ENCODE results near the gene ESPN.
"Not testable (repeated sequence)": the region's sequence is repeated elsewhere in the genome, so short reads cannot be mapped to it uniquely, and the experiment has no call there.

ESPN gene, protein sequence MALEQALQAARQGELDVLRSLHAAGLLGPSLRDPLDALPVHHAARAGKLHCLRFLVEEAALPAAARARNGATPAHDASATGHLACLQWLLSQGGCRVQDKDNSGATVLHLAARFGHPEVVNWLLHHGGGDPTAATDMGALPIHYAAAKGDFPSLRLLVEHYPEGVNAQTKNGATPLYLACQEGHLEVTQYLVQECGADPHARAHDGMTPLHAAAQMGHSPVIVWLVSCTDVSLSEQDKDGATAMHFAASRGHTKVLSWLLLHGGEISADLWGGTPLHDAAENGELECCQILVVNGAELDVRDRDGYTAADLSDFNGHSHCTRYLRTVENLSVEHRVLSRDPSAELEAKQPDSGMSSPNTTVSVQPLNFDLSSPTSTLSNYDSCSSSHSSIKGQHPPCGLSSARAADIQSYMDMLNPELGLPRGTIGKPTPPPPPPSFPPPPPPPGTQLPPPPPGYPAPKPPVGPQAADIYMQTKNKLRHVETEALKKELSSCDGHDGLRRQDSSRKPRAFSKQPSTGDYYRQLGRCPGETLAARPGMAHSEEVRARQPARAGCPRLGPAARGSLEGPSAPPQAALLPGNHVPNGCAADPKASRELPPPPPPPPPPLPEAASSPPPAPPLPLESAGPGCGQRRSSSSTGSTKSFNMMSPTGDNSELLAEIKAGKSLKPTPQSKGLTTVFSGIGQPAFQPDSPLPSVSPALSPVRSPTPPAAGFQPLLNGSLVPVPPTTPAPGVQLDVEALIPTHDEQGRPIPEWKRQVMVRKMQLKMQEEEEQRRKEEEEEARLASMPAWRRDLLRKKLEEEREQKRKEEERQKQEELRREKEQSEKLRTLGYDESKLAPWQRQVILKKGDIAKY

DNA sequence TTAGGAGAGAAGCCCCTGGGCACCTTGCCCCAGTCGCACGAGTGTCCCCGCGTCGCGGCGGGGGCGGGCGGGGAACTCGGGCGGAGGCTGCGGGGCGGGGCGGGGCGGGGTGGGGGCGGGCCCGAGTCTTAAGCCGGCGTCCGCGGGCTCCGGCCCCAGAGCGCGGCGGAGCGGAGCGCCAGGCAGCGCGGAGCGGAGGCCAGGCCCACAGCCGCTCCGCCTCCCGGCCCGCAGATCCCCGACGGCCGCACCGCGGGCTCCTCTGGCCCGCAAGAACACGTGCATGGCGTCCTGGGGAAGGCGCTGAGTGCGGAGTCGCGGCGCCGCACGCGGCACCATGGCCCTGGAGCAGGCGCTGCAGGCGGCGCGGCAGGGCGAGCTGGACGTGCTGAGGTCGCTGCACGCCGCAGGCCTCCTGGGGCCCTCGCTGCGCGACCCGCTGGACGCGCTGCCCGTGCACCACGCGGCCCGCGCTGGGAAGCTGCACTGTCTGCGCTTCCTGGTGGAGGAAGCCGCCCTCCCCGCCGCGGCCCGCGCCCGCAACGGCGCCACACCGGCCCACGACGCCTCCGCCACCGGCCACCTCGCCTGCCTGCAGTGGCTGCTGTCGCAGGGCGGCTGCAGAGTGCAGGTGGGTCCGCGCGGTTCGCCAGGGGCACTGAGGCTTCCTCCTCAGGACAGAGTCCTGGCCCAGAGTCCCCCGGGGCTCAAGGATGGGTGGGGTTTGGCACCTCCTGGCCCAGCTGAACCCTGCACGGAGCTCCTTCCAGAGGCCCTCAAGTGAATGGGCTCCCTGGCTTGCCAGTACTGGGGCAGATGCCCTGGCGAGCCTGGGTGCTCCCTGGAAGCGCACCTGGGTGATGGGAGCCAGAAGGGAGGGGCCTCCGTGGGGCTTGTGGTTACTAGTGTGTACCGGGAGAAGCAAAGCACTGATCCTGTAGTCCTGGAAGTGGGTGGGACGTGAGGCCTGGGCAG lies at the start of gene ESPN:
Gene ESPN, plus strand, starts transcription at position 158 of the 975 bp plus-strand sequence. Its CDS starts 180 bp downstream, at position 338.
- DNase-seq (ENCODE audit: low spot score), result peak; percentile 73

- peak; percentile 84 for DNase-seq (ENCODE audit: low spot score)
These were observed 46.4 kb upstream of the ESPN start for GRCh38 chr1:6378096-6378746.

GRCh38 chr1:6380037-6380436 lies 44.5 kb upstream of the ESPN start:
- no peak for DNase-seq (ENCODE audit: low spot score)

DNA sequence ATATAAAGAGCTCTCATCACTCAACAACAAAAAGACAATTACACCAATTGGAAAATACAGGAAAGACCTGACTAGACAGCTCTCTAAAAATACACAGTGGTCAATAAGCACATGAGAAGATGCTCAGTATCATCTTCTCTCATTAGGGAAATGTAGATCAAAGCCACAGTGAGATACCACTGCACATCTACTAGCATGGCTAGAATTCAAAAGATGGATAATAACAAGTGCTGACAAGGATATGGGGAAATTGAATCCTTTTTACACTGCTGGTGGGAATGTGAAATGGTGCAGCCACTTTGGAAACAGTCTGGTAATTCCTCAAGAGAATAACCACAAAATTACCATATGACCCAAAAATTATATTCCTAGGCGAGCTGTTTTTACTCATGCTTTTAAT lies 40.4 kb upstream of the ESPN start:
- DNase-seq (ENCODE audit: low spot score), result no peak

DNA sequence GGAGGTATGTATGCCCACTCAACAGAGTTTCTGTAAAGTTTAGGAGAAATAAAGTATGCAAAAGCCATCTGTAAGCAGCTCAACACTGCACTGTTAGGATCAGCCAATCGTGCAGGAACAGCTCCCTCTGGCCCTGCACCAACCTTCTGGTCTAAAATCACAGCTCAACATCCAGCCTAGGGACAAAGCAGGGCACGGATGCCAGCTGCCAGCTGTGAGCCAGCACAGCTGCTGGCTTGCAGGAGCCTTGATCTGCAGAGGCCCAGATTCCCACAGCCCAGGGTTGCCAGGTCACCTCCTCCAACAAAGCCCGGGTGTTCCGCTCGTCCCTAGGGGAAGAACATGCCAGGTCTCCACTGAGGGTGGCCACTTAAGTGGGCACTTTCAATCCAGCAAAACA lies 39.6 kb upstream of the ESPN start:
- DNase-seq (ENCODE audit: low spot score), result peak; percentile 60

DNA sequence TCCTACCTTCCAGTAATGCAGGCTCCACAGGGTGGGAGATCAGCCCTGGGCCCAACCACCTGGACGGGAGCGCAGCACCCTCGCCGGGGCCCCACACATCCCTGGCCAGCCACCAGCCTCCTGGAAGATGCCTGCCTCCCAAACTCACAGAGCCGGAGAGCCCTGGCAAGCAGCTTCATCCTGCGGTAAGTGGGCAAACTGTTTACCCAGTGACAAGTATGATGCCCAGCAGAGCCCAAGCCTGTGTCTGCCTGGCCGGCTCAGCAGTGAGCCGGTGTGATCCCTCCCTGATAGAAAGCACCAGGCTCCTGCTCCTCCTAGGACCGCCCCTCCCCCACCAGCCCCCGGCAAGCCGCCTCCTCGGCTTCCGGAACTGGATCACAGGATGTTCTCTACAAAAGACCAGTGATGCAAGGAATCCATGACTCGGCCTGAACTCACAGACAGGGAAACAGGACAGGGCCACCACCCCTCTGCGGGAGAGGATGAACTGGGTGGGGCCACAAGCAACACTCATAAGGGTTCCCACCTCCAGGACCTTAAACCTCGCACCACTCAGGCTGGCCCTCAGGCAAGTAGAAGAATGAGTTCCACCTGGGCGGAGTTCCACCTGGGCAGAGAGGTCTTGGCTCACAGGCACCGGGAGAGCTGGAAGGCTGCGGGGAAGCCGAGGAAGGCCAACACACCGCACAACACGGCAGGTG lies 38.9 kb upstream of the ESPN start:
- DNase-seq (ENCODE audit: low spot score), result no peak

DNA sequence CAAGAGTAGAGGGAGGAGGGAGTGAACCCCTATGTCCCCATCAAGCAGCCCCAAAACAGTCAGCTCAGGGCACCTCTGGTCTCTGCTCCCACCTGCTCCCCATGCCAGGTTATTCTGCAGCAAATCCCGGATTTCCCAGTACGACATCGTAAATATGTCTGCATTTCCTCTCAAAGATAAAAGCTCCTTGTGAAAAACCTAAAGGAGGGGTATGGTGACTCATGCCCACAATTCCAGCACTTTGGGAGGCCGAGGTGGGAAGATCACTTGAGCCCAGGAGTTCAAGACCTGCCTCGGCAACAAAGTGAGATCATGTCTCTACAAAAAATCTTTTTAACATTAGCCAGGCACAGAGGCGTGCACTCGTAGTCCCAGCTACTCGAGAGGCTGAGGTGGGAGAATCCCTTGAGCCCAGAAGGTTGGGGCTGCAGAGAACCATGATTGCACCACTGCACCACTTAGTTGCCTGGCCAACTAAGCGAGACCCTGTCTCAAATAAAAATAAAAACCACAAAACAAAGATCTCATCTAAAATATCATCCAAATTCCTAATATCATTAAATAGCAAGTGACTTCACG lies 38.1 kb upstream of the ESPN start:
- DNase-seq (ENCODE audit: low spot score), result no peak

DNA sequence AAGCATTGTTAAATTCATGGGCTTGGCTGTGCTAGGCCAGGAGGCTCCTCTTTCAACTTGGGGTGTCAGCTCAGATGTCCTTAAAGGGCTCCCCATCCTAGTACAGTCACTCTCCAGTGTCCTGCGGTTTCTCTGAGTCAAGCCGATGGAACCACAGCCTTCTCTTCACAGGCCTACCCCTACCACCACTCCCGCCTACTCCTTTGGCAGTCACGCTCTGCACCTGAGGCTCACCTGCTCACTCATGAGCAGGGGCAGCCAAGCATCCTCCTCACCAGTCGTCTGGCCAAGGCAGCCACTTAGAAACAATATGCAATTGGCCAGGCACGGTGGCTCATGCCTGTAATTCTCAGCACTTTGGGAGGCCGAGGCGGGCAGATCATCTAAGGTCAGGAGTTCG lies 34.6 kb upstream of the ESPN start:
- no peak for DNase-seq (ENCODE audit: low spot score)

DNA sequence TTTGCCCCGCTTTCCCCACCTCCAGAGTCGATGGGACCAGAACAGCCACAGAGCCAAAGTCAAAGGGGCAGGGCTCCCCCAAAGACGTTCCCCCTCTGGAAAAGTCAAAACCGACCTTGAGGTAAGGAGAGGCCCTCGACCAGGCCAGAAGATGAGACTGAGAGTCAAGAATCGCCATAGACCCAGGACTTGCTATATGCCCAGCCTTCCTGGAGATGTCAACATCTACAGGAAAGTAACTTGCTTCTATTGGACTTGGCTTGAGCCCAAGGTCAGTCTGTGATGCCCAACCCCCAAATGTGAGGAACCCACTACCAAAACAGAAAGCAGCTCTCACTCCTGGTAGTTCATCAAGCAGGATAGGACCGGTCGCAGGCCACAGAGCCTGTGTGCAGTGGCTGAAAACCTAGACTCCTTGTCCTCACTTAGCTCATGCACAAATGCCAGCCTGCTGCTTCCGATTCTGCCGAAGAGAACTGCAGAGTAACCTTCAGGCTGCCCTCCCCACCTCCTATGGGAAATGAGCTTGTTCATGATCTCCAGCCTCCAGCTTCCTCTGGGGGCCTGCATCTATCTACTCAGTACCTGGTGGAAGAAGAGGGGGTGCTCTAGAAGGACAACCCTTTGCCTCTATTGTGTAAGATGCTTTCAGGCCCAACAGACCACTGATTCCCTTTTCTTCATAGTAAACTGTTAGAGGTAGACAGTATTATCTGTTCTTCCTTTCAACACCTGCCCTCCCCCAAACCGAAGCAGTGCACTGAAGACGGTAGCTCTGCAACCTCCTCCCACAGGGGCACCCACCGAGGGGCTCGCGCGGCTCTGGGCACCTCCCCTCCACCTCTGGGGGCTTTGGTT lies 32.4 kb upstream of the ESPN start:
- DNase-seq (ENCODE audit: low spot score), result no peak

- DNase-seq (ENCODE audit: low spot score), result no peak
These were observed 31.7 kb upstream of the ESPN start for GRCh38 chr1:6392809-6393399.

DNA sequence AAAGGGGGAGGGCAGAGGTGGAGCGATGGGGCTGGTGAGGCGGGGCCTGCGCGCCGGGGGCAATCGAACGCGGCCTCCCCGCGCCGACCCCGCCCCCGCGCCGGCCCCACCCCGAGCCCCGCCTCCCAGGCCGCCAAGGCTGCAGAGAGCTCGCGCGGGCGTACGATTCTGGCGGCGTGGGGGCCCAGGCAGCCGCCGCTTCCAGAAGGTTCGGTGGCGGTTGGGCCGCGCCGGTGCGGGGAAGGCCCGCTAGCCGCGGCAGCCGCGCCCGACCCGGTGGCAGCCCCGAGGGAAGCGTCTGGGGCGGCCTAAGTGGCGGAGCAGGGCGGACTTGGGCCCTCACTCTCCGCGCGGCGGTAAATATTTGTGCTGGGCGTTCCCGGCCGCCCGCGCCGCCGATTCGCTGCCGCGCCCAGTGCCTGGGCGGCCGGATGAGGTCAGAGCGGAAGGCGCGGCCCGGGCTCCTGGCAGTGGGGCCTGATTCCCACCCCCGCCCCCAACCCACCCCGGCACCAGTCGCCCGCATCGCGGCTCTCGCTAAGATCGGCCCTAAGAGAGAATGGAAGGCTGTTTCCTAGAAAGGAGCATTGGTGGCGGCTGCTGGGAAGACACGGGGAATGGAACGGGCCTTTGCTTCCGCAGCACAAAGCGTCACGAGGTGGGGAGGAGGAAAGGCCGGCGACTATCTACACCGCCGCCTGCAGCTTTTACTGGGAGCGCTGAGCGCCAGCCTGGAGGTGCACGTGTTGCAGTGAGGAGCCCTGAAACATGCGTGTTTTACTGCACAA lies 31.0 kb upstream of the ESPN start, which contains the start of gene ACOT7:
Gene ACOT7, minus strand, starts transcription at position 368 of the 788 bp plus-strand sequence. CDS start 368 bp downstream, outside the sequence.
- peak; percentile 95 for DNase-seq (ENCODE audit: low spot score)

DNA sequence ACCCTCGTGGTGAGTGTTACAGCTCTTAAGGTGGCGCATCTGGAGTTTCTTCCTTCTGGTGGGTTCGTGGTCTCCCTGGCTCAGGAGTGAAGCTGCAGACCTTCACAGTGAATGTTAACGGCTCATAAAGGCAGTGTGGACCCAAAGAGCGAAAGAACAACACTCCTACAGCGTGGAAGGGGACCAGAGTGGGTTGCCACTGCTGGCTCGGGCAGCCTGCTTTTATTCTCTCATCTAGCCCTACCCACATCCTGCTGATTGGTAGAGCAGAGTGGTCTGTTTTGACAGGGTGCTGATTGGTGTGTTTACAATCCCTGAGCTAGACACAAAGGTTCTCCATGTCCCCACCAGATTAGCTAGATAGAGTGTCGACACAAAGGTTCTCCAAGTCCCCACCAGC lies 29.4 kb upstream of the ESPN start:
- DNase-seq (ENCODE audit: low spot score), result not testable (repeated sequence)

- not testable (repeated sequence) for DNase-seq (ENCODE audit: low spot score)
These were observed 28.8 kb upstream of the ESPN start for GRCh38 chr1:6395781-6396244.

DNA sequence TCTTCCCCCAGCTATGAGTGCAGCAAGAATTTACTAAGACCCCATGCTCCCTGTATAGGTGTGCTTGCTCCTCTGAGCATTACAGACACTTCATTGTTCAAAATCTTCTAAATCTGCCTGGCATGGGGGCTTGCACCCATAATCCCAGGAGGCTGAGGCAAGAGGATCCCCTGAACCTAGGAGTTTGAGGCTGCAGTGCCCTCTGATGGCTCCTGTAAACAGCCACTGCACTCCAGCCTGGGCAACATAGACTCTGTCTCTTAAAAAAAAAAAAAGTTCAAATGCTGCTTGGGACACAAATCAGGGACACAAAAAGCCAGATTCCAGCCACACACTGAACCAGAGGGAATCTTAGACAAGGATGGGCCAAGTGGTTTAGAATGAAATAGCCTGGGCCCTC lies 27.6 kb upstream of the ESPN start:
- DNase-seq (ENCODE audit: low spot score), result no peak

GRCh38 chr1:6397844-6398441 lies 26.6 kb upstream of the ESPN start:
- DNase-seq (ENCODE audit: low spot score), result no peak

DNA sequence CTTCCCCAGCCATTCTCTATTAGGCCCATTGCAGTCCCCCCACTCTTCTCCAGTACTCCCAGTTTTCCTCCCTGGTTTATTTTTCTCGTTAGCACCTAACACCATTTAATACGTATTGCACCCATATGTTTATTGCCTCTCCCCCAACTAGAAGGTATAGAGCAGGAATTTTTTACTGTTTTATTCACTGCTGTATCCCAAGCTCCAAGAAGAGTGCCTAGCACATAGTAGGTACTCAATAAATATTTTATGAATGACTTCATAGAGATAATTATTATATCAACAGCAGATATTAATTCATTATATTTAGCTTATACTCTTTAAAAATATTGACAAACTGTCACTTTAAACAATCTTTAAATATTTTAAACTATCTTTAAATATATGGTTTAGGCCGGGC lies 25.3 kb upstream of the ESPN start:
- no peak for DNase-seq (ENCODE audit: low spot score)

DNA sequence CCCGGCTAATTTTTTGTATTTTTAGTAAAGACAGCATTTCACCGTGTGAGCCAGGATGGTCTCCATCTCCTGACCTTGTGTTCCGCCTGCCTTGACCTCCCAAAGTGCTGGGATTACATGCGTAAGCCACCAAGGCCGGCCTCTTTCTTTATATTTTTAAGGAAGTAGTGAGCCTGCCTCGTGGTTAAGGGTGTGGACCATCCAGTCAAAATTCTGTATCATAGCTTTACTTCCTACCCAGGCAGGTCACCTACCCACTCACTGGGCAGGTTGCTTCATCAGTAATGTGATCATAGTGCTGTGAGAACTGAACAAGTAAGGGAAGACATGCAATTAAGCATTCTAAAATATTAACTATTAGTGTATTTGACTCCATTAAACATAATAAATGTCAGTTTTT lies 22.9 kb upstream of the ESPN start:
- no peak for DNase-seq (ENCODE audit: low spot score)

DNA sequence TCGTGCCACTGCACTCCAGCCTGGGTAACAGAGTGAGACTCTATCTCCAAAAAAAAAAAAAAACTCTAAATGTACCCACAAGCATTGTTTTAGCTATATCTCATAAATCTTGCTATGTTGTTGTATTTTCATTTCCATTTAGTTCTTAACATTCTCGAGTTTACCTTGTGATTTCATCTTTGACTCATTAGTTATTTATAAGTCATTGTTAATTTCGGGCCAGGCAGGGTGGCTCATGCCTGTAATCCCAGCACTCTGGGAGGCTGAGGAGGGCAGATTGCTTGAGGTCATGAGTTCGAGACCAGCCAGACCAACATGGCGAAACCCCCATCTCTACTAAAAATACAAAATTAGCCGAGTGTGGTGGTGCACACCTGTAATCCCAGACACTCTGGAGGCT lies 16.6 kb upstream of the ESPN start:
- no peak for DNase-seq (ENCODE audit: low spot score)

Measured in D341Med (cell line).